GM18867 (cell line): ENCODE measurements around the gene IQCM.
A peak's percentile ranks its signal among the peaks of the same experiment; 100 is the strongest.
"Not testable (repeated sequence)": the region's sequence is repeated elsewhere in the genome, so short reads cannot be mapped to it uniquely, and the experiment has no call there.

ENCODE experiments used
- ATAC-seq: cut with Tn5 transposase; IDR thresholded peaks from one replicate; pipeline ENCODE4 v1.9.1; 2021; ENCODE audit warnings: mild to moderate bottlenecking, moderate library complexity; ENCODE audit not compliant: unreplicated experiment

Gene IQCM

DNA sequence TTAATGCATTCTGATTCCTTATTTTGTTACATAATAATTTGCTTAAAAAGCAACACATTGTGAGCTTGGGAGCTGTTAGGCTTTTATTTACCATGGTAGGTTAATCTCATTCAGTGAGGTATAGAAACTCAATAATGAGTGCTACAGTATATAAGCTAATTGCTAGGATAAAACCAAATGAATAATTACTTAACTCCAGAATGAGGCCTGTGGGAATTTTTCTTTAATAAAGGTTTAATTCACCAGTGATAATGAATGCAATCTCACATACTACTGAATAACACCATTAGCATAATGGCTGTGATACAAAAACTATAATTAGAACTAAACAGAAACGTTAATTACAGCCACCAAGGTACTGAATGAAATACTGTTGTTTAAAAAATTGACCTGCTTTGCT lies 326.3 kb downstream of the IQCM start:
- no peak for ATAC-seq

GRCh38 chr4:149486861-149487260 lies 328.8 kb downstream of the IQCM start:
- no peak for ATAC-seq

GRCh38 chr4:149468669-149469068 lies 347.0 kb downstream of the IQCM start:
- not testable (repeated sequence) for ATAC-seq

DNA sequence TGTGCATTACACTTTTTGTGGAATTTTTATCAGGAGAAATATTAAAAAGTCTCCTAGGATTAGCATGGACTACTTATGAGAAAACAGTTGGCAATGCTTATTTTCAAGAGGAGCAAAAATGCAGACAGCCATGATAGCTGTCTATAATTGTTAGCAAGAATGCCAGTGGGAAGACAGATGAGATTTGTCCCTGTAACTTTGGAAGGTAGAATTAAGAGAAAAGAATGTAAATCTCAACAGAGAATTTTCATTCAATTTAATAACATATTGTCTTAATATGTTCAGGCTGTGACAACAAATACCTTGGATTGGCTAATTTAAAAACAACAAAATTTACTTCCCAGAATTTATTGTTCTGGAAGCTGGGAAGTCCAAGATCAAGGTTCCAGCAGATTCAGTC lies 349.2 kb downstream of the IQCM start:
- ATAC-seq, result no peak

DNA sequence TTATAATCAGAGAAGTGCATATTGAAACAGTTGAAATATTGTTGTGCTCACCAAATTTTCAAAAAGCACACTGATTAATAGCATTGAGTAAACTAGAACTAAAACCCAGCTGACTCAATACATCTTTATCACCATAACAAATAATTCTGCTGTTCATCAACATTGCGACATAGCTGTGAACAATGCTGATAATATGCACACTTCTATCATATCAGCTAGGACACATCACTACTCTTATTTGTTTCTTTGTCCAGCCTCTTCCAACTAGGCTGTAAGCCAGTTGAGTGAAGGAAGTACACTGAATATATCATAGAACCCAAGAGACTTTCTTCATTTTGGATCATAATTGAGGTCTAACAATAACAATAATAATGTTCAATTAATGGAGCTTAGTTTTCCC lies 349.7 kb downstream of the IQCM start:
- no peak for ATAC-seq

- no peak for ATAC-seq
Measured at GRCh38 chr4:149443537-149443936, 372.1 kb downstream of the IQCM start.

GRCh38 chr4:149441338-149441737 lies 374.3 kb downstream of the IQCM start:
- ATAC-seq, result no peak

DNA sequence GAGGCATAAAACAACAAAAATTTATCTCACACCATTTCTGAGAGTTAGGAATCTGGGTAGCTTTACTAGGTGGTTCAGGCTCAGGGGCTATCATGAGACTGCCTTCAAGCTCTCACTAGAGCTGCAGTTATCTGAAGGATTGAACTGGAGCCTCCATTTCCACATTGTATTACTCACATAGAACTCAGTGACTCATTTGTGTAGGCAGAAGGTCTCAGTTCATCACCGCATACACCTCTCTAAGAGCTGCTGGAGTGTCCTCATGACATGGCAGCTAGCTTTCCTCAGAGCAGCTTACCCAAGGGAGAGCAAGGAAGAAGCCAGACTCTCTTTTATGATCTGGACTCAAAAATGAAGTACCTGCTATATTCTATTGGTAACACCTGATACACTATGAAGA lies 389.2 kb downstream of the IQCM start:
- ATAC-seq, result no peak

DNA sequence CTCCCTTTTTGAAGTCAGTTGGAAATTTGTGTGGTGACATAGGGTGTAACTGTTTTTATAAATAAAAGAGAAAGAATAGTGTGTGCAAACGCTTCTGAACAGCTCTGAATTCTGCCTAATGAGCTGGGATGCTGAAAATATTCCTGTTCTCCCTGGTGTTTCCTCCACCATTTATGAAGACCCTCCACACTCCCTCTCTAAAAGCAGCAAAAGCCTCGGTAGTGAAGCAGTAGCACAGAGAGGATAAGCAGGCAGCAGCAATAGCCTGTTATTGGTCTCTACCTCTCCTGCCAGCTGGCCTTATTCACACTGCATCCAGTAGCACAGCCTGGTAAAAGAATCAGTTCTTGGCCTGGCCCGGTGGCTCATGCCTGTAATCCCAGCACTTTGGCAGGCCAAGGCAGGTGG lies 406.1 kb downstream of the IQCM start:
- no peak for ATAC-seq

DNA sequence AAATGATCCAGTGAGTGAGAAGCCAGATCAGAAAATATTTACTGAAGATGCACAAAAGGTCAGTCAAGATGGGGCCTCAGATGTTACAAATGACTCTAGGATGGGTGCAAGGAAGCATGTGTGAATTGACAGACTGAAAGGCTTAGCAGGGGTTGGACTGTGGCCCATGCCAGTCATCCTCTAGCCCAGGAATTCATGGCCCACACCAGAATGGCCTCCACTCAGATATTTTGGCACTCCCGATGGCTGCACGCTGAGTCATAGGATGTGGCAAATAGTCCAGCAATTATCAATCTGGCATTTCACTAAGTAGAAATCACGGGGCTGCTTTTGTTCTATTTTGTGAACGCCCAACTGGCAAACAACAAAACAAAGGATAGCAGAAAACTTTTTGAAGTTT lies 406.5 kb downstream of the IQCM start:
- no peak for ATAC-seq

DNA sequence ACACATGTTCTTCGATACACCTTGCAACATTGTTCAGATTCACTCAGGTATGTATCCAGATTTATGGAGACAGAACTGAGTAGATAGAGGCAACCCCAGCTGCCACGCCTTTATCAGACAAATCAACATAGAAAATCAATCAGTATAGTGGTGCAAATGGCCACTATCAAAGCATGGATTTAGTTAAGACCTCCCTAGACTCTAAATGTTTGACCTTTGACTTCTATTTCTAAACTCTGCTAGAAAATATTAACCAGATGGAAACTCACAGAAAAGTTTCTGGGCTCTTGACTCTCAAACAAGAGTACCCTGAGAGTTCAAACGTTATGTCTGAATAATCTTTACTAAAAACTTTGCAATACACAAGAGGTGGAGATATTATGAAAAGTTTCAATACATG lies 411.5 kb downstream of the IQCM start:
- no peak for ATAC-seq

- no peak for ATAC-seq
Measured at GRCh38 chr4:149403081-149403480, 412.6 kb downstream of the IQCM start.

DNA sequence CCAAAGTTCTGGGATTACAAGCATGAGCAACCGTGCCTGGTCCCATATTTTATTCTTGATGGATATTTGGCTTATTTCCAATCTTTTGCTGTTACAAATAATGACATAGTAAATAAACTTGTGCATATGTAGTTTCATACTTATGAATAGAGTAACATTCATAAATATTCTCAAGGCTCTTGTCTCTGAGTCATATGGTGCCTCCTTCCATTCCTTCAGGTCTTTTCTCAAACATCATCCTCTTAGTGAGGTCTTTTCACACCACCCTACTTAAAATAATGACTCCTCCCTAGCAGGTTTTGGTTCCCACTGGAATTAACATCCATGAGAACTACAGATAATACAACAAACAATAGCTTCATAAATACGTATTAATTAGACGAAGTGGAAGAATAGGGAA lies 416.6 kb downstream of the IQCM start:
- no peak for ATAC-seq

DNA sequence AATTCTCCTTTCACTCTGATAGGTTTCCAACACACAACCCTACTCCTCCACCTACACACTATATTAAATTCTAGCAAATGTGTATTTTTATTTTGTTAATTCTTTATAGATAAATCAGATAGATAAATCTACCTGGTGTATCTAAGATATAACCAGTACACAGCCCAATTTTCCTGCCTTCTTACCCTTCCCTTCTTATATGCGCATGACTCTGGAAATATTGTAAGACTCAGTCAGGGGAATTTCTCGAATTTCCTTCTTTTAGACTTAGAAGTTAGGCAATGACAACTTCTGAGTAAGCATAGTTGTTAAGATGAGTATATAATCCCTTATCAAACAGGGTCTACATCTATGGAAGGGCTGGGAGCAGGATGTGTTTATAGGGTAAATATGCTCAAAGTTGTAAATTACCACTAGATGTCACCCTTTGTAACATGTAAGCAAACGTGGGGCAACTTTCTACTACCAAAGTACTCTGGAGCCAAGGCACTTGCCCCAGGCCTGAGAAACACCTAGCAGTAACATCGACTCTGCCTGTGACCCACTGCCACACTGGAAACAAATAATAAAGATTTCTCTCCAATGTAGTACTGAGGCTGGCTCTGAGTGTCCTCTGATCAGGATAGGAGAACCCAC lies 444.7 kb downstream of the IQCM start:
- peak; percentile 83 for ATAC-seq

DNA sequence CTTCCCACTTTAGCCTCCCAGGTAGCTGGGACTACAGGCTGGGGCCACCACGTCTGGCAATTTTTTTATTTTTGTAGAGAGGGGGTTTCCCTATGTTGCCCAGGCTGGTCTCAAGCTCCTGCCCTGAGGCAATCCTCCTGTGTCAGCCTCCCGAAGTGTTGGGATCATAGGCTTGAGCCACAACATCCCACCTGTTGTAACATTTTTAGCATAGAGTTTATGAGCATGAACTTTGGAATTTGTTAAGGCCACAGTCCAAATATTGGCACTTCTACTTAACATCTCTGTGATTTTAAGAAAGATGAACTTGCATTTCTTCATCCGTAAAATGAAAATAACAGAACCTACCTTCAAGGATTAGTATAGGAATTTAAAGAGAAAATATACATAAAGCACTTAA lies 445.6 kb downstream of the IQCM start:
- ATAC-seq, result no peak

DNA sequence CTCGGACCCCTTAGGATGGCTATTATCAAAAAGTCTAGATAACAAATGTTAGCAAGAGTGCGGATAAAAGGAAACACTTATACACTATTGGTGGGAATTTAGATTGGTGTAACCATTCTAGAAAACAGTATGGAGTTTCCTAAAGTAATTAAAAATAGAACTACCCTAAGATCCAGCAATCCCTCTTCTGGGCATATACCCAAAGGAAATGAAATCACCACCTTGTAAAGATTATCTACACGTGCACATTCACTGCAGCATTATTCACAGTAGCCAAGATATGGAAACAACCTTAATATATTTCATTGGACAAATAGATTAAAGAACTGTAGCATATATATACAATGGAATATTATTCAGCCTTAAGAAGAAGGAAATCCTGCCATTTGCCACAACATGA lies 462.4 kb downstream of the IQCM start:
- ATAC-seq, result no peak

DNA sequence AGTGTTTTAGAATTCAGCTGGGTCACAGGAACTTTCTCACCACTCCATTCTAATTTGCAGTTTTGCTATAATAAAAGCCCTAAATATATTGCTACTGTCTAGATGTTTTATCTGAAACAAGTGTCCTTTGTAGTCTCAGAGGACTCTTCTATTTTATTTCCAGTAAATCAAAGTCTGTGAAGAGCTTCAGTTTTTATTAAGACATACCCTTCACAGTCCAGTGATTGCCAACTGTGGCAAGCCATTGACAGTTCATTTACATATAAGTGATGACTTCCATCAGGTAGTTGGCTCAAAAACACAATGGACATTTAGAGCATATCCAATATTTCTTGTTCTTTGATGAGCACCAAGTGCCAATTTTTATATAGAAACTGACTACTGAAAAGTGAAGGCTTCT lies 466.1 kb downstream of the IQCM start:
- ATAC-seq, result no peak

GRCh38 chr4:149347139-149347538 lies 468.5 kb downstream of the IQCM start:
- ATAC-seq, result no peak

GRCh38 chr4:149345424-149345823 lies 470.2 kb downstream of the IQCM start:
- ATAC-seq, result no peak

- no peak for ATAC-seq
Measured at GRCh38 chr4:149344436-149344835, 471.2 kb downstream of the IQCM start.

DNA sequence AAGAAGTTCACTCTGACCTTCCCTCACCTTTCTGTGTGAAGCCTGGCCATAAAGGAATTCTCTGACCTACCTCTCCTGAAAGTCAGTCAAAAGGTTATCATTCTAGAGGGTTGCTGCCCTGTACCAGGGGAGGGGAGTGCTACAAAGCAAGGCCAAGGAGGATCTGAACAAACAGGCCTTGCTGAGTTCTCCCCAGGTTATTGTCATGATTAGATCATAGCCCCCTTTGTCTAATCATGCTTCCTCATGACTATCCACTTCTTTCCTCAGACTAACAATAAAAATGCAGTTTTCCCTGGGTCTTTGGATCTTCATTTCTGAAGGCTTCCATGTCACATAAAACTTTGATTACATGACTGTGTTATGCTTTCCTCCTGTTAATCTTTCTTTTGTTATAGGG lies 472.0 kb downstream of the IQCM start:
- ATAC-seq, result no peak

DNA sequence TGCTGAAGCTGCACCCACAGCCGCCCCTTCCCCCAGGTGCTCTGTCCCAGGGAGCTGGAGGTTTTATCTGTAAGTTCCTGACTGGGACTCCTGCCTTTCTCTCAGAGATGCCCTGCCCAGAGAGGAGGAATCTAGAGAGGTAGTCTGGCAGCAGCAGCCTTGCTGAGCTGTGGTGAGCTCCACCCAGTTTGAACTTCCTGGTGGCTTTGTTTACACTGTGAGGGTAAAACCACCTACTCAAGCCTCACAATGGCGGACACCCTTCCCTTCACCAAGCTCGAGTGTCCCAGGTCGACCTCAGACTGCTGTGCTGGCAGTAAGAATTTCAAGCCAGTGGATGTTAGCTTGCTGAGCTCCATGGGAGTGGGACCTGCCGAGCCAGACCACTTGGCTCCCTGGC lies 474.5 kb downstream of the IQCM start:
- not testable (repeated sequence) for ATAC-seq

DNA sequence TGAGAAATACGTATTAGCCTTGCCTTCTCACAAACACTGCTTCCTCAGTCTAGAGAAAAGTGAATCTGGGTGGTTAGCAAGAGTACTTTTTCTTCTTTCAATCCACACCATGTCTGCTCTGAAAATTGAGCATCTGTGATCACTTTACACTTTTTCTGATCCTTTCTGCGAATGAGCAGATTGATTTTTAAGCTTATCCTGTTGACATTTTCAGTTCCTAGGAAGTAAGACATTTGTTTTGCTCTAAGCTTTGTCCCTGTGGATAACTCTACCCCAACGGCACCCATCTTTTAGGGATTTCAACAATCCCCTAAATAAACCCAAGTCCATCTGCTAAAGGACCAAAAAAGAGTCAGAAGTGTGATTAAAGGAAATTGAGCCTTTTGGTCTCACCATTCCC lies 487.5 kb downstream of the IQCM start:
- ATAC-seq, result no peak
